IMR-90 (cell line): ENCODE measurements around the gene SH3RF3. TPM values are rescaled to one million over a fixed set of nuclear protein-coding genes. Genes with fewer than 3 reads are reported as not detected.

Experiments used
- ATAC-seq: fragments of 200-7000 bp; cut with Tn5 transposase; 2 replicates; pipeline ENCODE4 v1.9.1; 2020; ENCODE audit warnings: low read depth, mild to moderate bottlenecking, moderate library complexity
- BruUV-seq: library from RNA; stranded (reverse); fragments of 400-500 nt; replicated peaks from 2 replicates; lab custom pipeline; 2021; lab: Mats Ljungman, UMichigan
- CTCF ChIA-PET: fragments of 300-600 bp; formaldehyde crosslinking; extraction: SDS; loops from one replicate; lab custom pipeline; 2021; ENCODE audit warnings: antibody characterized with exemption; lab: Yijun Ruan, JAX
- POLR2A ChIA-PET: fragments of 300-600 bp; sonication (Branson Sonifier 250); formaldehyde crosslinking; loops from one replicate; lab custom pipeline; 2022; ENCODE audit warnings: antibody characterized with exemption; ENCODE audit not compliant: unreplicated experiment; lab: Charles Lee
- DNase-seq: peaks from one replicate; pipeline ENCODE4 v3.0.0; 2013
- H2AFZ ChIP-seq: replicated peaks from 2 replicates; pipeline ENCODE3; 2013; ENCODE audit warnings: low read length, mild to moderate bottlenecking; ENCODE audit not compliant: poor library complexity
- H2AK5ac ChIP-seq: 2 replicates; pipeline ENCODE4 v1.6.1; 2013; ENCODE audit warnings: low read depth, low read length, inconsistent platforms
- H2AK9ac ChIP-seq: replicated peaks from 2 replicates; pipeline ENCODE3; 2013; ENCODE audit warnings: mild to moderate bottlenecking, low read depth, low read length, moderate library complexity; ENCODE audit not compliant: poor library complexity
- H2BK120ac ChIP-seq: 2 replicates; pipeline ENCODE4 v1.6.1; 2013; ENCODE audit warnings: low read depth, low read length, inconsistent platforms
- H2BK15ac ChIP-seq: 3 replicates; pipeline ENCODE4 v1.6.1; 2013; ENCODE audit warnings: low read depth, low read length, inconsistent platforms
- H2BK20ac ChIP-seq: 2 replicates; pipeline ENCODE4 v1.6.1; 2013; ENCODE audit warnings: low read depth, mild to moderate bottlenecking, inconsistent platforms, low read length, moderate library complexity
- H2BK5ac ChIP-seq: 2 replicates; pipeline ENCODE4 v1.6.1; 2013; ENCODE audit warnings: mild to moderate bottlenecking, low read depth, low read length, inconsistent platforms; ENCODE audit not compliant: poor library complexity, severe bottlenecking
- H3K14ac ChIP-seq: replicated peaks from 2 replicates; pipeline ENCODE4 v1.6.1; 2013; ENCODE audit warnings: low read depth, low read length, inconsistent platforms
- H3K18ac ChIP-seq: 2 replicates; pipeline ENCODE4 v1.6.1; 2013; ENCODE audit warnings: low read depth, low read length, control low read depth
- H3K23ac ChIP-seq: 2 replicates; pipeline ENCODE4 v1.6.1; 2013; ENCODE audit warnings: low read depth, low read length, inconsistent platforms
- H3K27ac ChIP-seq: 2 replicates; pipeline ENCODE4 v1.5.1; 2013; ENCODE audit warnings: mild to moderate bottlenecking, control low read depth, low read length; ENCODE audit not compliant: insufficient read depth
- H3K27me3 ChIP-seq: 2 replicates; pipeline ENCODE4 v1.6.1; 2013; ENCODE audit warnings: low read length; ENCODE audit not compliant: control insufficient read depth, insufficient read depth
- H3K36me3 ChIP-seq: 2 replicates; pipeline ENCODE4 v1.6.1; 2013; ENCODE audit warnings: low read length, mixed read lengths; ENCODE audit not compliant: control insufficient read depth, insufficient read depth
- H3K4ac ChIP-seq: 2 replicates; pipeline ENCODE4 v1.6.1; 2013; ENCODE audit warnings: low read depth, low read length, inconsistent platforms
- H3K4me1 ChIP-seq: 2 replicates; pipeline ENCODE4 v1.6.1; 2013; ENCODE audit warnings: low read length, mixed read lengths; ENCODE audit not compliant: control insufficient read depth, insufficient read depth
- H3K4me2 ChIP-seq: 2 replicates; pipeline ENCODE4 v1.6.1; 2013; ENCODE audit warnings: low read depth, mild to moderate bottlenecking, control low read depth, low read length, moderate library complexity
- H3K4me3 ChIP-seq: 2 replicates; pipeline ENCODE4 v1.5.1; 2013; ENCODE audit warnings: low read depth, mild to moderate bottlenecking, control low read depth, low read length, moderate library complexity; ENCODE audit not compliant: insufficient read depth
- H3K56ac ChIP-seq: 2 replicates; pipeline ENCODE4 v1.6.1; 2013; ENCODE audit warnings: low read length, inconsistent platforms; ENCODE audit not compliant: insufficient read depth; ENCODE audit errors: extremely low read depth
- H3K79me1 ChIP-seq, 2 experiments: 2 replicates each; pipeline ENCODE4 v1.6.1; 2013; ENCODE audit warnings: low read length in 2 of 2, inconsistent platforms in 1 of 2, low read depth in 1 of 2
- H3K9ac ChIP-seq: 2 replicates; pipeline ENCODE4 v1.6.1; 2013; ENCODE audit warnings: low read depth, low read length, control low read depth
- H3K9me1 ChIP-seq: 2 replicates; pipeline ENCODE4 v1.6.1; 2013; ENCODE audit warnings: low read length, inconsistent platforms; ENCODE audit not compliant: insufficient read depth
- H3K9me3 ChIP-seq: 2 replicates; pipeline ENCODE4 v1.6.1; 2013; ENCODE audit warnings: low read length; ENCODE audit not compliant: control insufficient read depth, insufficient read depth
- H4K20me1 ChIP-seq: 2 replicates; pipeline ENCODE4 v1.6.1; 2013; ENCODE audit warnings: low read length, inconsistent platforms; ENCODE audit not compliant: insufficient read depth
- H4K5ac ChIP-seq: 2 replicates; pipeline ENCODE4 v1.6.1; 2013; ENCODE audit warnings: mild to moderate bottlenecking, low read depth, low read length, control low read depth
- H4K8ac ChIP-seq, 2 experiments: 2 replicates each; pipeline ENCODE4 v1.6.1; 2013; ENCODE audit warnings: low read depth in 2 of 2, low read length in 2 of 2, control low read depth in 1 of 2, inconsistent platforms in 1 of 2
- H4K91ac ChIP-seq: 2 replicates; pipeline ENCODE4 v1.6.1; 2013; ENCODE audit warnings: low read depth, low read length, inconsistent platforms; ENCODE audit not compliant: insufficient read depth
- CEBPB ChIP-seq: IDR thresholded peaks from 2 replicates; pipeline ENCODE4 v1.6.1; 2012; ENCODE audit warnings: low read depth, low read length, improper control_type of control experiment
- CHD1 ChIP-seq: IDR thresholded peaks from 2 replicates; pipeline ENCODE4 v1.6.1; 2012; ENCODE audit warnings: low read depth, low read length, improper control_type of control experiment
- MAFK ChIP-seq: IDR thresholded peaks from 2 replicates; pipeline ENCODE4 v1.6.1; 2012; ENCODE audit warnings: low read depth, low read length, improper control_type of control experiment
- MAZ ChIP-seq: IDR thresholded peaks from 2 replicates; pipeline ENCODE4 v1.6.1; 2012; ENCODE audit warnings: low read depth, mild to moderate bottlenecking, low read length, improper control_type of control experiment, moderate library complexity, borderline replicate concordance
- NFE2L2 ChIP-seq: fragments of 150-350 bp; IDR thresholded peaks from 2 replicates; pipeline ENCODE4 v1.6.1; 2016; ENCODE audit warnings: low read depth, mild to moderate bottlenecking, low read length
- POLR2A ChIP-seq: IDR thresholded peaks from 2 replicates; pipeline ENCODE4 v1.6.1; 2012; ENCODE audit warnings: mild to moderate bottlenecking, low read depth, low read length
- RFX5 ChIP-seq: IDR thresholded peaks from 2 replicates; pipeline ENCODE4 v1.8.0; 2012; ENCODE audit warnings: low read depth, mild to moderate bottlenecking, low read length, moderate library complexity
- WGBS, 2 experiments: methylation state at CpG; one replicate each; pipeline versions ENCODE4 v1.1.5 to v1.1.7; 2013; ENCODE audit warnings: missing lambda C conversion rate in 2 of 2; ENCODE audit not compliant: insufficient read length in 1 of 2; ENCODE audit errors: extremely low coverage in 2 of 2; 5-methylcytosine and 5-hydroxymethylcytosine counted together
- dilution Hi-C: fragments of 300-500 bp; cut with HindIII; formaldehyde crosslinking; loops from one replicate; pipeline ENCODE4 v1.14.3; 2018; ENCODE audit warnings: low sequenced_read_pairs; ENCODE audit not compliant: unreplicated experiment
- in situ Hi-C: fragments of 300-500 bp; cut with MboI; formaldehyde crosslinking; loops from 3 replicates; pipeline ENCODE4 v1.14.3; 2019; ENCODE audit warnings: low sequenced_read_pairs, inconsistent platforms, mixed read lengths
- intact Hi-C: fragments of 100-400 bp; cut with micrococcal nuclease; formaldehyde crosslinking; loops from 2 replicates; pipeline ENCODE4 v1.10.0; 2022
- polyA plus RNA-seq, 3 experiments: library from polyadenylated mRNA; depleted of rRNA; stranded (reverse); fragments of >200 nt; gene quantifications; 2 replicates each; pipeline ENCODE4 v1.2.3, GENCODE V29; 2012; ENCODE audit warnings: low replicate concordance in 1 of 3
- total RNA-seq: library from RNA; depleted of rRNA; stranded (reverse); fragments of >200 nt; gene quantifications from 2 replicates; pipeline ENCODE4 v1.2.3, GENCODE V29; 2012
- TF ChIP-seq, protein P1 (sequence below): fragments of 150-350 bp; IDR thresholded peaks from 2 replicates; pipeline ENCODE4 v1.6.1; 2017; ENCODE audit warnings: mild to moderate bottlenecking, antibody characterized with exemption, low read length, low read depth
- TF ChIP-seq, protein P2 (sequence below): fragments of 150-350 bp; IDR thresholded peaks from 2 replicates; pipeline ENCODE4 v1.6.1; 2016; ENCODE audit warnings: low read depth, mild to moderate bottlenecking, low read length, moderate library complexity, borderline replicate concordance

The SH3RF3 gene
- total and polyA plus RNA-seq, 2 of the 4 experiments (the other 2 are of a cell fraction), result 3.4 to 5.3 TPM

DNA sequence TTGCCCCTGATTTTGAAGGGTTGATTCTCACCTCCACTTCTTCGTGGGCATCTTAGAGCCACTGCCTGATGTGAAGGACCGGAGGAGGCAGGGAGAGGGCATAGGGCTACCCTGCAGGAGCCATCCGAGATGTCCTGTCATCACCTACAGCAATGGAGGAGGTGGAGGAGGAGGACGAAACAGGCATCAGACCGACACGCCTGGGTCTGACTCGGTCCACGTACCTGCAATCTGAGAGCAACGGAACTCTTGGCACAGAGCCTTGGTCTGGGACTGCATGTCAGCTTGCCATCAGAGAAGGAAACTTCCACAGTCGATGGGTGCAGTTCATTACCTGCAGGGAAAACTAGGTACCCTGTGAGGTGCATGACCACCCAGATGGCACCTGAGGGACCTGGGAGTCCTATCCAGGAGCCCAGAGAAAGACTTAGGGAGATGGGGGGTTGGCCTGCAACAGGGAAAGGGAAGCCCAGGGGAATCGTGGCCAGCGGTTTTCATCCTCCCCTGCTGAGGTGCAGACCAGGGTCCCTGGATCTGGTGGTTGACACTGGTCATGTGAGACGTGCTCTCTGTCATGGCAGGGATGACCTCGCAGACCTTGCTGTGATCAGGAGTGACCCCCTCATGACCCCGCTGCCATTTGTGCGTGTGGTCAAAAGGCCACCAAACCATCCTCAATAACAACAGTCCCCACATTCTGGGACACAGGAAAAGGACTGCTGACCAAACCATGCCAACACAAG is 293.9 kb downstream of the SH3RF3 start (continued):
- TF ChIP-seq RFX5, result no peak

DNA sequence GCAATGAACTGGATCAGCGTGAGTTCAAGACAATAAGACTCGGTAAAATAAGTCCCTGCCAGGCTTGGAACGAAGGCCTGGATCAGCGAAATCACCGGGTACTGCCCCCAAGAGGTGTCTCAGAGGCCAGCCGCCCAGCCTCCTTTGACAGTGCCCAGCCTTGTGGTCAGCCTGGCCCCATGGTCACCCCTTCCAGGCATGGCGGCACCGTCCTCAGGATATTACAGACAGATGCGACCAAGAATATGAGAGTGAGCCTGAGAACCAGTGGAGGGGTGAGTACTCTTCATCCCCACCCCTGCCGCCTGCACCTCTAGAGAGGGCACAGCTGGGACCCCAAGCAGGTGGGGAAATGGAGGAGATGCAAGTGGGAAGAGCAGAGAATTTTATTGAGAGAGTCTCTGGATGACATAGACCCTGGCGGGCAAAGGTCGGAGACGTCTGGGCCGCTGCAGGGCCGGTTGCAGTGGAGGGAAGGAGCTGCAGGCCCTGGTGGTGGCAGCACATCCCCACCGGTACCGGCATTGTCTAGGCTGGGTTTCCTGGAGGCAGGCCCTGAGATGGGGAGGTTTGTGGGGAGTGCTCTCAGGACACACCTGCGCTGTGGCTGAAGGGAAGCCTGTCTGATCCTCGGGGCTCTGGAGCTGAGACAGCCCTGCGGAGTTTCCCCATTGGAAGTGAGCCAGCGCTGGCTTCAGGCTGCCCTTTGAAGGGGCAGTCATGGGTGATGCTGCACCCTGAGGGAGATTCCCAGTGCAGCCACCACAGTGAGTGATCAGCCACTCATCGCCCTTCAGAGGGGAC is 294.8 kb downstream of the SH3RF3 start:
- H2BK15ac ChIP-seq, result no peak overlapping the region
- BruUV-seq, result no TSS peak
- intact Hi-C loops, result no loop called here
- H4K5ac ChIP-seq, result no peak overlapping the region
- no peak overlapping the region for H4K8ac ChIP-seq
- H3K9ac ChIP-seq, result no peak overlapping the region
- H3K23ac ChIP-seq, result no peak overlapping the region
- no peak overlapping the region for H3K4me3 ChIP-seq
- H3K9me3 ChIP-seq, result no peaks in the 10 kb centered on the region
- H3K4me2 ChIP-seq, result no peak overlapping the region
- H3K79me1 ChIP-seq, result peaks cover 0 to 44% of the 10 kb centered on the region in 2 experiments; a peak in 3 of 4 replicates
- no peaks in the 10 kb centered on the region for H3K27me3 ChIP-seq
- no peak overlapping the region for H3K4ac ChIP-seq
- H2AFZ ChIP-seq, result peak overlapping the region; percentile 6
- H3K36me3 ChIP-seq, result peaks cover 29% of the 10 kb centered on the region
- ChIA-PET POLR2A (no interaction called here), CTCF (no interaction called here)
- DNase-seq (no peak), ATAC-seq (no peak)
- H2BK120ac ChIP-seq, result no peak overlapping the region
- no peak overlapping the region for H2AK9ac ChIP-seq
- H3K56ac ChIP-seq, result no peak overlapping the region
- no peak overlapping the region for H2BK20ac ChIP-seq
- no peak overlapping the region for H3K27ac ChIP-seq
- dilution Hi-C loops, result no loop called here
- H3K18ac ChIP-seq, result no peak overlapping the region
- H3K14ac ChIP-seq, result no peak overlapping the region
- no peak overlapping the region for H2AK5ac ChIP-seq
- H3K4me1 ChIP-seq, result peaks cover 16% of the 10 kb centered on the region
- no peak overlapping the region for H4K91ac ChIP-seq
- WGBS, 2 experiments, result 91% methylated on average over 12 of the region's 22 CpGs; no CpG with 5 or more reads in 1 of the 2 experiments
- no peak for TF ChIP-seq MAZ
- TF ChIP-seq RFX5, result no peak
- TF ChIP-seq CEBPB, result no peak
- TF ChIP-seq, protein P1, sequence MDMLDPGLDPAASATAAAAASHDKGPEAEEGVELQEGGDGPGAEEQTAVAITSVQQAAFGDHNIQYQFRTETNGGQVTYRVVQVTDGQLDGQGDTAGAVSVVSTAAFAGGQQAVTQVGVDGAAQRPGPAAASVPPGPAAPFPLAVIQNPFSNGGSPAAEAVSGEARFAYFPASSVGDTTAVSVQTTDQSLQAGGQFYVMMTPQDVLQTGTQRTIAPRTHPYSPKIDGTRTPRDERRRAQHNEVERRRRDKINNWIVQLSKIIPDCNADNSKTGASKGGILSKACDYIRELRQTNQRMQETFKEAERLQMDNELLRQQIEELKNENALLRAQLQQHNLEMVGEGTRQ, result no peak
- TF ChIP-seq NFE2L2, result no peak
- TF ChIP-seq, protein P2, sequence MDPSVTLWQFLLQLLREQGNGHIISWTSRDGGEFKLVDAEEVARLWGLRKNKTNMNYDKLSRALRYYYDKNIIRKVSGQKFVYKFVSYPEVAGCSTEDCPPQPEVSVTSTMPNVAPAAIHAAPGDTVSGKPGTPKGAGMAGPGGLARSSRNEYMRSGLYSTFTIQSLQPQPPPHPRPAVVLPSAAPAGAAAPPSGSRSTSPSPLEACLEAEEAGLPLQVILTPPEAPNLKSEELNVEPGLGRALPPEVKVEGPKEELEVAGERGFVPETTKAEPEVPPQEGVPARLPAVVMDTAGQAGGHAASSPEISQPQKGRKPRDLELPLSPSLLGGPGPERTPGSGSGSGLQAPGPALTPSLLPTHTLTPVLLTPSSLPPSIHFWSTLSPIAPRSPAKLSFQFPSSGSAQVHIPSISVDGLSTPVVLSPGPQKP, result no peak
- TF ChIP-seq CHD1, result no peak
- TF ChIP-seq MAFK, result no peak
- TF ChIP-seq POLR2A, result no peak
- H3K9me1 ChIP-seq, result peaks cover 40% of the 10 kb centered on the region
- no peak overlapping the region for H2BK5ac ChIP-seq
- peaks cover 10% of the 10 kb centered on the region for H4K20me1 ChIP-seq
- in situ Hi-C loops, result no loop called here
